ENCODE measurements around the gene CACNA1G. TPM values are rescaled to one million over a fixed set of nuclear protein-coding genes. Genes with fewer than 3 reads are reported as not detected.

The CACNA1G gene
- total RNA-seq, 3 donors from 2014 or later (not counting 1 experiment from before 2014, with no cell fraction given) = not detected

- peak in 1 of 2 donors; percentile 56 for DNase-seq
- ATAC-seq = peak in 2 of 3 donors; percentile 31 to 43
Measured at GRCh38 chr17:50565402-50566350, 5.2 kb downstream of the CACNA1G start.

DNA sequence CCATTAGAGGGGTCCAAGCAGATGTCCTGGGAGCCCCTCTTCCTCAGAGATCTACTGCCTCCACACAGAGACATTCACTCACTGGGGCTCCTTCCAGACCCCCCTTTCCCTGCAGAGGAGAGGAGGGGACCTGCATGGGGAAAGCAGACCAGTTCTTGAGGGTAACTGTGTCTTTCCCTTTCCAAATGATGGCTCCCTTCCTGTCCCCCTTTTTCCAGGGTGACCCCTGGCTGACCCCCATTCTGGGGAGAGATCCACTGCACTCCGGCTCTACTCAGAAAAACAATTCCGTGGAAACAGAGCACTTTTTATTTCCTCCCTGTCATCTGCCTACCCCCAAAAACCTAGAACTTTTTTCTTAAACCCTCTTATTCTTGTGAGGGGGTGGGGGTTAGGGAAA, 6.4 kb downstream of the CACNA1G start:
- no peak for DNase-seq
- H3K36me3 Mint-ChIP-seq = no peaks in the 10 kb centered on the region
- peaks cover 6 to 15% of the 10 kb centered on the region in 2 donors for H3K4me1 Mint-ChIP-seq
- no peak overlapping the region for H3K4me3 ChIP-seq (ENCODE audit: low read length)
- peaks cover 53 to 58% of the 10 kb centered on the region in 2 donors for H3K27me3 Mint-ChIP-seq (ENCODE audit: low read depth in 2 of 2)
- no peaks in the 10 kb centered on the region for H3K36me3 ChIP-seq (ENCODE audit: control insufficient read depth, insufficient read depth, low read length)
- WGBS (ENCODE audit: insufficient coverage) = 58% methylated on average over 2 of the region's 2 CpGs
- intact Hi-C loops (cut with micrococcal nuclease) = no loop called here
- H3K27ac ChIP-seq (ENCODE audit: low read length) = no peak overlapping the region
- H3K9me3 ChIP-seq (ENCODE audit: control insufficient read depth, insufficient read depth, low read length) = no peaks in the 10 kb centered on the region
- no peak for TF ChIP-seq CTCF (IDR thresholded peaks at IDR 0.05)
- H3K9me3 Mint-ChIP-seq = no peaks in the 10 kb centered on the region
- peak overlapping the region in 1 of 2 donors; percentile 58 for H3K27ac Mint-ChIP-seq
- peaks cover 9% of the 10 kb centered on the region for H3K4me1 ChIP-seq (ENCODE audit: control insufficient read depth, insufficient read depth, low read length)
- no peak for ATAC-seq
- no peak overlapping the region for H3K4me3 Mint-ChIP-seq
- H3K27me3 ChIP-seq (ENCODE audit: control insufficient read depth, insufficient read depth, low read length) = peaks cover 28% of the 10 kb centered on the region

More at GRCh38 chr17:50565402-50566350, 5.2 kb downstream of the CACNA1G start:
- whole genome bisulfite sequencing (ENCODE audit: insufficient coverage) = 33% methylated on average over 5 of the region's 10 CpGs
- Mint-ChIP-seq H3K36me3 (no peaks in the 10 kb centered on the region), H3K9me3 (no peaks in the 10 kb centered on the region), H3K27ac (peak overlapping the region in 1 of 2 donors; percentile 58), H3K4me1 (peaks cover 6 to 15% of the 10 kb centered on the region in 2 donors), H3K4me3 (no peak overlapping the region), H3K27me3 (ENCODE audit: low read depth in 2 of 2) (peaks cover 53 to 56% of the 10 kb centered on the region in 2 donors)
- TF ChIP-seq CTCF (IDR thresholded peaks at IDR 0.05) = no peak
- Histone ChIP-seq H3K9me3 (ENCODE audit: control insufficient read depth, insufficient read depth, low read length) (no peaks in the 10 kb centered on the region), H3K4me1 (ENCODE audit: control insufficient read depth, insufficient read depth, low read length) (peaks cover 21% of the 10 kb centered on the region), H3K27ac (ENCODE audit: low read length) (no peak overlapping the region), H3K36me3 (ENCODE audit: control insufficient read depth, insufficient read depth, low read length) (no peaks in the 10 kb centered on the region), H3K4me3 (ENCODE audit: low read length) (no peak overlapping the region), H3K27me3 (ENCODE audit: control insufficient read depth, insufficient read depth, low read length) (peaks cover 32% of the 10 kb centered on the region)
- intact Hi-C loops (cut with micrococcal nuclease) = no loop called here

DNA sequence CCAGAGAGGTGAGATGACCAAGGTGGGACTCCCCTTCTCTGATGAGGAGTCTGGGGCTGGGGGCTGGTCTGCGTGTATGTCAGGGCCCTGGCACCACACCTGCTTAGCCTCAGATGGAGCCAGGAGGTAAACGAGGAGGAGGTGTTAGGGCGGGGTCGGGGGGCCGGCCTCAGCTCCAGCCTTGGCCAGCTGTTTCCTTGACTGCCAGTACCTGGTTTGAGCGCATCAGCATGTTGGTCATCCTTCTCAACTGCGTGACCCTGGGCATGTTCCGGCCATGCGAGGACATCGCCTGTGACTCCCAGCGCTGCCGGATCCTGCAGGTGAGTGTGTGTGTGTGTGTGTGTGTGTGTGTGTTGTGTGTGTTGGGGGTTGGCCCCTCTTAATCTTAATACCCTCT, 8.1 kb downstream of the CACNA1G start:
- Histone ChIP-seq H3K4me3 (ENCODE audit: low read length) (no peak overlapping the region), H3K27ac (ENCODE audit: low read length) (no peak overlapping the region), H3K4me1 (ENCODE audit: control insufficient read depth, insufficient read depth, low read length) (no peaks in the 10 kb centered on the region), H3K9me3 (ENCODE audit: control insufficient read depth, insufficient read depth, low read length) (no peaks in the 10 kb centered on the region), H3K27me3 (ENCODE audit: control insufficient read depth, insufficient read depth, low read length) (peaks cover 12% of the 10 kb centered on the region), H3K36me3 (ENCODE audit: control insufficient read depth, insufficient read depth, low read length) (no peaks in the 10 kb centered on the region)
- Mint-ChIP-seq H3K9me3 (no peaks in the 10 kb centered on the region), H3K27me3 (ENCODE audit: low read depth in 2 of 2) (peaks cover 38 to 52% of the 10 kb centered on the region in 2 donors), H3K4me3 (no peak overlapping the region), H3K36me3 (no peaks in the 10 kb centered on the region), H3K4me1 (peaks cover 0 to 8% of the 10 kb centered on the region in 2 donors), H3K27ac (no peak overlapping the region)
- DNase-seq (no peak), ATAC-seq (no peak)
- TF ChIP-seq CTCF (IDR thresholded peaks at IDR 0.05) = no peak
- intact Hi-C loops (cut with micrococcal nuclease) = no loop called here
- 86% methylated on average over 8 of the region's 12 CpGs for WGBS (ENCODE audit: insufficient coverage)
